Vagina (tissue), 2 donors: ENCODE data around the gene PHOSPHO1. TPM values are rescaled to one million over a fixed set of nuclear protein-coding genes. Genes with fewer than 3 reads are reported as not detected.
"Not testable (repeated sequence)": the region's sequence is repeated elsewhere in the genome, so short reads cannot be mapped to it uniquely, and the experiment has no call there.

Experiments used
- DNase-seq, 2 donors: peaks; one replicate each; pipeline ENCODE4 v3.0.0-alpha.2; 2017; ENCODE audit errors: extremely low spot score in 2 of 2
- H3K27ac ChIP-seq: fragments of 200-600 bp; sonication (generic); one replicate; pipeline ENCODE4 v1.5.1; 2019
- H3K27me3 ChIP-seq: fragments of 200-600 bp; sonication (generic); one replicate; pipeline ENCODE4 v1.5.1; 2019
- H3K36me3 ChIP-seq, 2 donors: fragments of 200-600 bp; sonication (generic); one replicate each; pipeline ENCODE4 v1.5.1; 2017 to 2019
- H3K4me1 ChIP-seq: fragments of 200-600 bp; sonication (generic); one replicate; pipeline ENCODE4 v1.5.1; 2019
- H3K4me3 ChIP-seq, 2 donors: fragments of 200-600 bp; sonication (generic); 1 replicate in 1 of 2; 2 replicates in 1 of 2; pipeline ENCODE4 v1.5.1; 2016 to 2019
- H3K9me3 ChIP-seq: fragments of 200-600 bp; sonication (generic); one replicate; pipeline ENCODE4 v1.5.1; 2019
- CTCF ChIP-seq, 3 experiments: fragments of 450-650 bp in 2 of 3; fragments of 200-600 bp in 1 of 3; sonication (generic) in 1 of 3; IDR thresholded peaks; one replicate each; pipeline ENCODE4 v1.5.1; 2017 to 2019; ENCODE audit warnings: antibody characterized with exemption in 3 of 3, mild to moderate bottlenecking in 2 of 3, moderate library complexity in 2 of 3
- POLR2A ChIP-seq, 2 donors: fragments of 450-650 bp; IDR thresholded peaks; one replicate each; pipeline ENCODE4 v1.6.1; 2017; ENCODE audit warnings: antibody characterized with exemption in 2 of 2, mild to moderate bottlenecking in 2 of 2, moderate library complexity in 2 of 2
- POLR2AphosphoS5 ChIP-seq, 2 donors: sonication (generic); formaldehyde crosslinking; IDR thresholded peaks; one replicate each; pipeline ENCODE4 v1.9.0; 2017; ENCODE audit warnings: antibody characterized with exemption in 2 of 2, mild to moderate bottlenecking in 2 of 2, low read depth in 1 of 2; ENCODE audit not compliant: insufficient read depth in 1 of 2
- intact Hi-C: fragments of 100-400 bp; cut with DNase I; formaldehyde crosslinking; loops from one replicate; pipeline ENCODE4 v1.15.1; 2023
- total RNA-seq: library from RNA; depleted of rRNA; stranded (reverse); fragments of >200 nt; gene quantifications from one replicate; pipeline ENCODE4 v1.2.3, GENCODE V29; 2016

PHOSPHO1 gene
- total RNA-seq, 1 donor from 2014 or later: not detected

GRCh38 chr17:49193513-49194296 is 36.9 kb downstream of the PHOSPHO1 start:
- no peak for DNase-seq
- peaks cover 8% of the 10 kb centered on the region for H3K4me1 ChIP-seq
- peak in 1 of 2 donors; percentile 32 for TF ChIP-seq POLR2A (IDR thresholded peaks at IDR 0.05)
- no peak for TF ChIP-seq POLR2AphosphoS5 (IDR thresholded peaks at IDR 0.05; ENCODE audit: insufficient read depth in 1 of 2, low read depth in 1 of 2)
- H3K27me3 ChIP-seq: no peaks in the 10 kb centered on the region
- no peaks in the 10 kb centered on the region for H3K9me3 ChIP-seq
- H3K36me3 ChIP-seq: no peaks in the 10 kb centered on the region
- peak overlapping the region; percentile 61 to 63 for H3K4me3 ChIP-seq
- H3K27ac ChIP-seq: peak overlapping the region; percentile 96
- intact Hi-C loops: no loop called here

- H3K4me1 ChIP-seq: peaks cover 8% of the 10 kb centered on the region
- TF ChIP-seq POLR2A (IDR thresholded peaks at IDR 0.05) (peak in 1 of 2 donors; percentile 3), POLR2AphosphoS5 (IDR thresholded peaks at IDR 0.05; ENCODE audit: insufficient read depth in 1 of 2, low read depth in 1 of 2) (peak in 1 of 2 donors; percentile 2), CTCF (IDR thresholded peaks at IDR 0.05) (peak in 1 of 3 experiments; percentile 28)
- no peaks in the 10 kb centered on the region for H3K27me3 ChIP-seq
- H3K4me3 ChIP-seq: peak overlapping the region; percentile 61 to 63
- DNase-seq: peak in 1 of 2 donors; percentile 97
- no peaks in the 10 kb centered on the region for H3K36me3 ChIP-seq
- H3K9me3 ChIP-seq: no peaks in the 10 kb centered on the region
- intact Hi-C loops: no loop called here
- H3K27ac ChIP-seq: peak overlapping the region; percentile 96
Measured at GRCh38 chr17:49191917-49192741, 38.5 kb downstream of the PHOSPHO1 start.

- Histone ChIP-seq H3K4me3 (peak overlapping the region; percentile 61 to 63), H3K36me3 (no peaks in the 10 kb centered on the region), H3K4me1 (peaks cover 8% of the 10 kb centered on the region), H3K27me3 (no peaks in the 10 kb centered on the region), H3K27ac (peak overlapping the region; percentile 96), H3K9me3 (no peaks in the 10 kb centered on the region)
- peak in 1 of 2 donors; percentile 7 for TF ChIP-seq POLR2AphosphoS5 (IDR thresholded peaks at IDR 0.05; ENCODE audit: insufficient read depth in 1 of 2, low read depth in 1 of 2)
- no peak for TF ChIP-seq POLR2A (IDR thresholded peaks at IDR 0.05)
- intact Hi-C loops: no loop called here
- DNase-seq: no peak
Measured at GRCh38 chr17:49191409-49191916, 39.1 kb downstream of the PHOSPHO1 start.

GRCh38 chr17:49190932-49191331 is 39.7 kb downstream of the PHOSPHO1 start:
- intact Hi-C loops: no loop called here
- Histone ChIP-seq H3K27ac (peak overlapping the region; percentile 11), H3K9me3 (no peaks in the 10 kb centered on the region), H3K4me1 (peaks cover 8% of the 10 kb centered on the region), H3K36me3 (no peaks in the 10 kb centered on the region), H3K27me3 (no peaks in the 10 kb centered on the region), H3K4me3 (no peak overlapping the region)
- TF ChIP-seq CTCF (IDR thresholded peaks at IDR 0.05) (no peak), POLR2AphosphoS5 (IDR thresholded peaks at IDR 0.05; ENCODE audit: insufficient read depth in 1 of 2, low read depth in 1 of 2) (no peak)
- DNase-seq: no peak

- DNase-seq: no peak
- no peak overlapping the region for H3K4me3 ChIP-seq
- H3K27me3 ChIP-seq: no peaks in the 10 kb centered on the region
- H3K4me1 ChIP-seq: no peaks in the 10 kb centered on the region
- no peaks in the 10 kb centered on the region for H3K9me3 ChIP-seq
- TF ChIP-seq CTCF (IDR thresholded peaks at IDR 0.05): no peak
- no peak for TF ChIP-seq POLR2AphosphoS5 (IDR thresholded peaks at IDR 0.05; ENCODE audit: insufficient read depth in 1 of 2, low read depth in 1 of 2)
- no peak for TF ChIP-seq POLR2A (IDR thresholded peaks at IDR 0.05)
- no peaks in the 10 kb centered on the region for H3K36me3 ChIP-seq
- intact Hi-C loops: no loop called here
- H3K27ac ChIP-seq: no peak overlapping the region
Measured at GRCh38 chr17:49187301-49187700, 43.3 kb downstream of the PHOSPHO1 start.

- H3K4me1 ChIP-seq, H3K36me3 ChIP-seq, intact Hi-C loops, H3K27ac ChIP-seq, H3K4me3 ChIP-seq, H3K9me3 ChIP-seq, DNase-seq, H3K27me3 ChIP-seq: not testable (repeated sequence)
Measured at GRCh38 chr17:49185381-49185780, 45.2 kb downstream of the PHOSPHO1 start.

- H3K4me3 ChIP-seq, intact Hi-C loops, H3K27me3 ChIP-seq, H3K4me1 ChIP-seq, H3K27ac ChIP-seq, DNase-seq, H3K36me3 ChIP-seq, H3K9me3 ChIP-seq: not testable (repeated sequence)
Measured at GRCh38 chr17:49184522-49184921, 46.1 kb downstream of the PHOSPHO1 start.
